GM12878 (cell line): ENCODE results near the gene IFITM2. TPM values are rescaled to one million over a fixed set of nuclear protein-coding genes. Genes with fewer than 3 reads are reported as not detected.

Source experiments
- ATAC-seq: fragments of 200-7000 bp; cut with Tn5 transposase; 3 replicates; pipeline ENCODE4 v1.9.1; 2020; ENCODE audit warnings: mild to moderate bottlenecking, moderate library complexity
- BruUV-seq: library from RNA; stranded (reverse); fragments of 400-500 nt; replicated peaks from 2 replicates; lab custom pipeline; 2021; lab: Mats Ljungman, UMichigan
- CTCF ChIA-PET: fragments of 300-600 bp; sonication (Branson Sonifier 250); formaldehyde crosslinking; extraction: SDS; loops from one replicate; lab custom pipeline; 2021; ENCODE audit warnings: inconsistent platforms; lab: Yijun Ruan, JAX
- POLR2A ChIA-PET: fragments of 350-600 bp; formaldehyde crosslinking; extraction: SDS; loops from one replicate; lab custom pipeline; 2021; ENCODE audit warnings: inconsistent platforms; lab: Charles Lee
- RAD21 ChIA-PET: fragments of 300-600 bp; sonication (Branson Sonifier 250); formaldehyde crosslinking; loops from one replicate; lab custom pipeline; 2023; ENCODE audit warnings: antibody characterized with exemption; ENCODE audit not compliant: unreplicated experiment; lab: Charles Lee
- SMC1A ChIA-PET: fragments of 300-600 bp; sonication (Branson Sonifier 250); formaldehyde crosslinking; loops from one replicate; lab custom pipeline; 2023; ENCODE audit not compliant: unreplicated experiment, uncharacterized antibody; lab: Charles Lee
- DNase-seq: peaks from one replicate; pipeline ENCODE4 v3.0.0-alpha.2; 2011; ENCODE audit warnings: low read depth, low spot score
- FAIRE-seq: peaks from 3 replicates; lab custom pipeline; 2011; peaks lifted over from hg19 to GRCh38; lab: Jason Lieb, UNC
- H2AFZ ChIP-seq: 2 replicates; pipeline ENCODE4 v1.6.0; 2011; ENCODE audit warnings: low read depth, low read length, control low read depth; ENCODE audit not compliant: control insufficient read depth
- H3K27ac ChIP-seq: 2 replicates; pipeline ENCODE4 v1.5.1; 2011; ENCODE audit warnings: control low read depth; ENCODE audit not compliant: control insufficient read depth, insufficient read depth
- H3K27me3 ChIP-seq, 2 experiments: replicated peaks in 1 of 2; 2 replicates each; pipeline versions ENCODE4 v1.6.0 to v1.6.1; 2011; ENCODE audit warnings: low read length in 1 of 2; ENCODE audit not compliant: control insufficient read depth in 2 of 2, insufficient read depth in 2 of 2
- H3K36me3 ChIP-seq, 2 experiments: 2 replicates each; pipeline ENCODE4 v1.5.1; 2011; ENCODE audit warnings: low read length in 1 of 2; ENCODE audit not compliant: control insufficient read depth in 2 of 2, insufficient read depth in 2 of 2
- H3K4me1 ChIP-seq: 2 replicates; pipeline ENCODE4 v1.6.1; 2011; ENCODE audit warnings: mild to moderate bottlenecking, low read length, moderate library complexity, mixed read lengths; ENCODE audit not compliant: control insufficient read depth, insufficient read depth
- H3K4me2 ChIP-seq: 2 replicates; pipeline ENCODE4 v1.6.0; 2011; ENCODE audit warnings: control low read depth; ENCODE audit not compliant: control insufficient read depth, insufficient read depth
- H3K4me3 ChIP-seq: fragments of 200-600 bp; sonication (generic); 2 replicates; pipeline ENCODE4 v1.5.1; 2016
- H3K79me2 ChIP-seq: 2 replicates; pipeline ENCODE4 v1.6.0; 2011; ENCODE audit warnings: low read length; ENCODE audit not compliant: control insufficient read depth, insufficient read depth
- H3K9ac ChIP-seq: 2 replicates; pipeline ENCODE4 v1.8.0; 2011; ENCODE audit warnings: low read length, control low read depth, mixed read lengths; ENCODE audit not compliant: control insufficient read depth, insufficient read depth
- H3K9me3 ChIP-seq: replicated peaks from 3 replicates; pipeline ENCODE4 v1.5.1; 2011; ENCODE audit warnings: mild to moderate bottlenecking, low read length; ENCODE audit not compliant: control insufficient read depth, insufficient read depth
- H4K20me1 ChIP-seq: 2 replicates; pipeline ENCODE4 v1.6.0; 2011; ENCODE audit not compliant: control insufficient read depth, insufficient read depth
- BHLHE40 ChIP-seq, 2 experiments: fragments of 450-650 bp in 1 of 2; IDR thresholded peaks; 2 replicates each; pipeline ENCODE4 v1.6.1; 2011 to 2017; ENCODE audit warnings: low read depth in 2 of 2, borderline replicate concordance in 1 of 2, improper control_type of control experiment in 1 of 2, low read length in 1 of 2, mild to moderate bottlenecking in 1 of 2
- BMI1 ChIP-seq: fragments of 450-650 bp; IDR thresholded peaks from 2 replicates; pipeline ENCODE4 v1.6.1; 2016; ENCODE audit warnings: mild to moderate bottlenecking, moderate library complexity, borderline replicate concordance
- SREBF1 ChIP-seq: IDR thresholded peaks from 2 replicates; pipeline ENCODE4 v1.6.1; 2012; ENCODE audit warnings: mild to moderate bottlenecking, low read length
- WGBS: methylation state at CpG from one replicate; pipeline ENCODE4 v1.1.6; 2016; ENCODE audit warnings: low lambda C conversion rate; ENCODE audit not compliant: insufficient replicate concordance, insufficient coverage; ENCODE audit errors: missing lambda C conversion rate; 5-methylcytosine and 5-hydroxymethylcytosine counted together
- in situ Hi-C: fragments of 300-500 bp; cut with MboI; formaldehyde crosslinking; loops from 9 replicates; pipeline ENCODE4 v1.14.3; 2018; ENCODE audit warnings: mixed read lengths
- intact Hi-C: fragments of 100-400 bp; cut with micrococcal nuclease; formaldehyde crosslinking; loops from one replicate; pipeline ENCODE4 v1.14.2; 2022; ENCODE audit not compliant: unreplicated experiment
- polyA plus RNA-seq, 11 experiments: library from polyadenylated mRNA; depleted of rRNA in 4 of 11; unstranded in 6 of 11; stranded (reverse) in 5 of 11; fragments of >200 nt; fragmentation: Nextera tagmentation in 4 of 11; fragmentation: Illumina TruSeq in 1 of 11; extraction: Ambion mirVana in 4 of 11; extraction: Trizol in 1 of 11; gene quantifications; 1 replicate in 1 of 11; 2 replicates in 10 of 11; pipeline versions ENCODE4 v1.2.1 to v1.2.3, GENCODE V29; 2011 to 2016; ENCODE audit warnings: inconsistent platforms in 2 of 11, missing spikeins in 2 of 11, low read depth in 1 of 11
- total RNA-seq, 4 experiments: library from RNA; depleted of rRNA in 3 of 4; stranded (reverse); fragments of >200 nt in 3 of 4; fragmentation: Illumina TruSeq in 1 of 4; extraction: Trizol in 1 of 4; gene quantifications; 2 replicates each; pipeline versions ENCODE4 v1.2.1 to v1.2.3, GENCODE V29; 2013 to 2021

The IFITM2 gene
- total and polyA plus RNA-seq, 10 of the 15 experiments (the other 5 are each of a cell fraction or from before 2014, with no cell fraction given), result 116 to 3,672 (median 724) TPM

DNA sequence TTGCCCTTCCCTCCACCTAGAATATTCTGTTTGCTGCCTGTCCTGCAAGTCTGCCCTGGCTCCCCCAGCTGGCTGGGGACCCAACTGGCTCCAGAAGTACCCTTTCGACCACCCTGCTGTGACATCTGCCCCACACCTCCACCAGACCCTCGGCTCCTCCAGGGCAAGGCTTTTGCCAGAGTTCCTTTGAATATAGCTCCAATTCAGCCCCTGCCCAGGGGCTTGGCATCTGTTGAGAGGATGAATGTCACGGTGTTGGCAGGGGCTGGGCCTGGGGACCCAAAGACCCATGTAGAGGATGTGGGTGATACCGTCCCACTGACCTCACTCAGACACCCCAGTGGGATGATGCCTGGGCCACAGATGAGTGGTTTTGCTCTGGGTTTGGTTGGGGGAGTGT lies 25.4 kb upstream of the IFITM2 start:
- ATAC-seq (no peak), FAIRE-seq (no peak)
- RAD21 ChIA-PET, result no interaction called here
- TF ChIP-seq SREBF1, result no peak
- TF ChIP-seq, all 136 proteins: peak for 0
- H3K4me1 ChIP-seq, result no peaks in the 10 kb centered on the region; the same call in 1 of the 2 replicates
- in situ Hi-C loops (no loop called here), intact Hi-C loops (no loop called here)
- ChIA-PET CTCF (no interaction called here), SMC1A (interaction anchor here (0.8 kb wide), 1 partner anchor 45 kb away, joined by 3 read pairs; no protein-coding TSS in a partner anchor), POLR2A (interaction anchor here (0.9 kb wide), 2 partner anchors 25 to 141 kb away, joined by 3 to 6 read pairs; no protein-coding TSS in a partner anchor)
- no peak overlapping the region for H3K4me2 ChIP-seq
- no peak for DNase-seq
- H3K9me3 ChIP-seq, result no peaks in the 10 kb centered on the region
- H3K27ac ChIP-seq, result no peak overlapping the region
- H4K20me1 ChIP-seq, result no peaks in the 10 kb centered on the region
- H3K36me3 ChIP-seq, result no peaks in the 10 kb centered on the region
- 31% methylated on average over 4 of the region's 4 CpGs for WGBS
- no peak overlapping the region for H3K9ac ChIP-seq
- H2AFZ ChIP-seq, result no peak overlapping the region
- H3K79me2 ChIP-seq, result no peaks in the 10 kb centered on the region
- no peak overlapping the region for H3K4me3 ChIP-seq
- H3K27me3 ChIP-seq, result peaks cover 15 to 20% of the 10 kb centered on the region in 2 experiments
- no TSS peak for BruUV-seq

DNA sequence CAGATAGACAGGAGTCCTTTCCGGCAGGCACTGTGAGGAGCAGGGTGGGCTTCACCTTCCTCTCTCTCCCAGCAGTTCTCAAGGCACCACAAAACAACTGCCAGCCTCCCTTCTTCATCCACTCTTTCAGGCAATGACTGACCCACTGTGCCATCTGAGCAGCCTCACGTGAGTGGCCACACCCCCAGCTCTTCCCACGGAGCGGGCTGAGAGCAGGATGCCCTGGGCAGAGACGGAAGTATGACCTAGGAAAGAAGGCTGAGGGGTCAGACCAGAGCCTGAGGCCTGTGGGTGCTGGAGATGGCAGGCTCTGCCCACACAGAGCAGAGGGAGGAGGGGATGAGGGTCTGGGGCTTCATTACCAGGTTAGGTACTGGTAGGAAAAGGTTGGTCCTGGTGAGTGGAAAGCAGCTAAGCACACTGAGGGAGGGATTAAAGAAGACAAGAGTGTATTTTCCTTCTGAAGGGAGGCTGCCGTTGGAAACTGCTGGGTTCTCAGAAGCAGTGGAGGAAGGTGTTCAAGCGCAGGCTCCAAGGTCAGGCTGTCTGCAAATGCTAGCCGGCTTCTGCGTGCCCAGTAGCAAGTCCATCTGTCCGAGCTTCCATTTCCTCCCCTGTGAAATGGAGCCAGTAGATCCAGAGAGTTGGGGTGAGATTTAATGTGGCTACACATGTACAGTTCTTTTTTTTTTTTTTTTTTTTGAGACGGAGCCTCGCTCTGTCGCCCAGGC lies 24.8 kb upstream of the IFITM2 start:
- Histone ChIP-seq H4K20me1 (no peaks in the 10 kb centered on the region), H3K79me2 (no peaks in the 10 kb centered on the region), H3K9ac (no peak overlapping the region), H3K36me3 (no peaks in the 10 kb centered on the region), H3K4me2 (no peak overlapping the region), H3K27me3 (peaks cover 15 to 21% of the 10 kb centered on the region in 2 experiments), H3K4me3 (no peak overlapping the region), H2AFZ (no peak overlapping the region), H3K27ac (no peak overlapping the region), H3K9me3 (no peaks in the 10 kb centered on the region), H3K4me1 (no peaks in the 10 kb centered on the region; the same call in 1 of the 2 replicates)
- no TSS peak for BruUV-seq
- WGBS, result 58% methylated on average over 10 of the region's 13 CpGs
- intact Hi-C loops, result no loop called here
- no peak for TF ChIP-seq BMI1
- TF ChIP-seq BHLHE40 (IDR thresholded peaks at IDR 0.05; ENCODE audit: borderline replicate concordance in 1 of 2, low read depth in 2 of 2, low read length in 1 of 2), result 0 out of 4 replicates have a peak, but pooled peaks of 1 of the 2 experiments have one; percentile 28
- DNase-seq, result no peak
- no peak for FAIRE-seq
- SMC1A ChIA-PET, result interaction anchor here (0.8 kb wide), 1 partner anchor 45 kb away, joined by 3 read pairs; no protein-coding TSS in a partner anchor
- POLR2A ChIA-PET, result interaction anchor here (0.6 to 1.1 kb wide), 4 partner anchors 13 to 140 kb away, joined by 3 to 6 read pairs (median 4); no protein-coding TSS in a partner anchor
- CTCF ChIA-PET, result no interaction called here
- ATAC-seq, result no peak
- RAD21 ChIA-PET, result interaction anchor here (0.6 kb wide), 1 partner anchor 32 kb away, joined by 3 read pairs; no protein-coding TSS in a partner anchor
- in situ Hi-C loops, result no loop called here
